Ishikawa (cell line): ENCODE measurements around the gene CPVL.

Experiments
- TAF1 ChIP-seq: IDR thresholded peaks from 2 replicates; pipeline ENCODE4 v1.6.1; 2012; ENCODE audit warnings: low read depth, mild to moderate bottlenecking
- TF ChIP-seq, protein P1 (sequence below): IDR thresholded peaks from 2 replicates; pipeline ENCODE4 v1.6.1; 2012
- TF ChIP-seq, protein P2 (sequence below): IDR thresholded peaks from 2 replicates; pipeline ENCODE4 v1.6.1; 2012; ENCODE audit warnings: low read depth, mild to moderate bottlenecking

DNA sequence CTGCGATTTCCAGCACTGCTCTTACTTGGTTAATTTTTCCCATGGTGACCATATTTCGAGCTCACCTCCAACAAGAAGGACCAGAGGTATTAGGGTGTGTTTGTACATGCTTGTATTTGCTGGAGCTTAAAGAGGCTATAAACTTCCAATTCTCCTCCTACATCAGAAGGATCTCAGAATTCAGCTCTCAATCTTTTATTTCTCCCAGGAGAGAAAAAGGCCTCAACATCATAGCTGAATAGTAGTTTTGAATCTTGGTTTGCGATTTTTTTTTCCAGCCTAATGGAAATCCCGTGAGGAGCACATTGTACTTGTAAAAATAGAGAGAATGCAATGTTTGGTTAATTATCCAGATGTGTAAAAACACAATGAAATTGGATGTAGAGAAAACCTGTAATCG, 69.7 kb downstream of the CPVL start:
- TF ChIP-seq, protein P1, sequence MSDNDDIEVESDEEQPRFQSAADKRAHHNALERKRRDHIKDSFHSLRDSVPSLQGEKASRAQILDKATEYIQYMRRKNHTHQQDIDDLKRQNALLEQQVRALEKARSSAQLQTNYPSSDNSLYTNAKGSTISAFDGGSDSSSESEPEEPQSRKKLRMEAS: no peak
- TF ChIP-seq, protein P2, sequence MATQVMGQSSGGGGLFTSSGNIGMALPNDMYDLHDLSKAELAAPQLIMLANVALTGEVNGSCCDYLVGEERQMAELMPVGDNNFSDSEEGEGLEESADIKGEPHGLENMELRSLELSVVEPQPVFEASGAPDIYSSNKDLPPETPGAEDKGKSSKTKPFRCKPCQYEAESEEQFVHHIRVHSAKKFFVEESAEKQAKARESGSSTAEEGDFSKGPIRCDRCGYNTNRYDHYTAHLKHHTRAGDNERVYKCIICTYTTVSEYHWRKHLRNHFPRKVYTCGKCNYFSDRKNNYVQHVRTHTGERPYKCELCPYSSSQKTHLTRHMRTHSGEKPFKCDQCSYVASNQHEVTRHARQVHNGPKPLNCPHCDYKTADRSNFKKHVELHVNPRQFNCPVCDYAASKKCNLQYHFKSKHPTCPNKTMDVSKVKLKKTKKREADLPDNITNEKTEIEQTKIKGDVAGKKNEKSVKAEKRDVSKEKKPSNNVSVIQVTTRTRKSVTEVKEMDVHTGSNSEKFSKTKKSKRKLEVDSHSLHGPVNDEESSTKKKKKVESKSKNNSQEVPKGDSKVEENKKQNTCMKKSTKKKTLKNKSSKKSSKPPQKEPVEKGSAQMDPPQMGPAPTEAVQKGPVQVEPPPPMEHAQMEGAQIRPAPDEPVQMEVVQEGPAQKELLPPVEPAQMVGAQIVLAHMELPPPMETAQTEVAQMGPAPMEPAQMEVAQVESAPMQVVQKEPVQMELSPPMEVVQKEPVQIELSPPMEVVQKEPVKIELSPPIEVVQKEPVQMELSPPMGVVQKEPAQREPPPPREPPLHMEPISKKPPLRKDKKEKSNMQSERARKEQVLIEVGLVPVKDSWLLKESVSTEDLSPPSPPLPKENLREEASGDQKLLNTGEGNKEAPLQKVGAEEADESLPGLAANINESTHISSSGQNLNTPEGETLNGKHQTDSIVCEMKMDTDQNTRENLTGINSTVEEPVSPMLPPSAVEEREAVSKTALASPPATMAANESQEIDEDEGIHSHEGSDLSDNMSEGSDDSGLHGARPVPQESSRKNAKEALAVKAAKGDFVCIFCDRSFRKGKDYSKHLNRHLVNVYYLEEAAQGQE: no peak
- TF ChIP-seq TAF1: no peak
